Mesothelial cell of epicardium (in vitro differentiated cells): ENCODE results near the gene RAB39B. TPM values are rescaled to one million over a fixed set of nuclear protein-coding genes. Genes with fewer than 3 reads are reported as not detected.

Experiments used
- DNase-seq, 2 experiments: peaks; one replicate each; pipeline ENCODE4 v3.0.0; 2021; ENCODE audit warnings: low spot score in 2 of 2; ENCODE audit not compliant: unreplicated experiment in 2 of 2
- H3K27ac Mint-ChIP-seq: 2 replicates; pipeline ENCODE4 v1.8.0; 2021; ENCODE audit warnings: mixed read lengths
- H3K27me3 Mint-ChIP-seq: 2 replicates; pipeline ENCODE4 v1.8.0; 2021; ENCODE audit warnings: low read depth, mixed read lengths
- H3K36me3 Mint-ChIP-seq: 2 replicates; pipeline ENCODE4 v1.8.0; 2021; ENCODE audit warnings: mixed read lengths
- H3K4me1 Mint-ChIP-seq: 2 replicates; pipeline ENCODE4 v1.8.0; 2021; ENCODE audit warnings: mixed read lengths
- H3K4me3 Mint-ChIP-seq: 2 replicates; pipeline ENCODE4 v1.8.0; 2021; ENCODE audit warnings: mild to moderate bottlenecking, moderate library complexity, mixed read lengths
- H3K9me3 Mint-ChIP-seq: 2 replicates; pipeline ENCODE4 v1.8.0; 2021; ENCODE audit warnings: mixed read lengths
- CTCF ChIP-seq: fragments of 200-600 bp; sonication (generic); IDR thresholded peaks from one replicate; pipeline ENCODE4 v1.5.0; 2021; ENCODE audit warnings: antibody characterized with exemption; ENCODE audit not compliant: unreplicated experiment
- total RNA-seq: library from RNA; stranded (reverse); gene quantifications from 3 replicates; pipeline ENCODE4 v1.2.1, GENCODE V29; 2021

The RAB39B gene
- total RNA-seq, 1 donor from 2014 or later = 1.9 TPM

- Mint-ChIP-seq H3K4me3 (no peak overlapping the region), H3K9me3 (peaks cover 30% of the 10 kb centered on the region), H3K36me3 (no peaks in the 10 kb centered on the region), H3K4me1 (no peaks in the 10 kb centered on the region), H3K27me3 (no peaks in the 10 kb centered on the region), H3K27ac (no peak overlapping the region)
- no peak for TF ChIP-seq CTCF
- DNase-seq = no peak
These were observed 17.5 kb downstream of the RAB39B start for GRCh38 chrX:155246748-155247147.

GRCh38 chrX:155242300-155242699, 22.0 kb downstream of the RAB39B start:
- DNase-seq = no peak
- Mint-ChIP-seq H3K4me1 (no peaks in the 10 kb centered on the region), H3K9me3 (peaks cover 32% of the 10 kb centered on the region), H3K36me3 (peaks cover 10% of the 10 kb centered on the region), H3K27ac (no peak overlapping the region), H3K4me3 (no peak overlapping the region), H3K27me3 (no peaks in the 10 kb centered on the region)
- TF ChIP-seq CTCF = no peak

GRCh38 chrX:155237719-155238118, 26.6 kb downstream of the RAB39B start:
- no peak overlapping the region for H3K27ac Mint-ChIP-seq

GRCh38 chrX:155235891-155236290, 28.4 kb downstream of the RAB39B start:
- Mint-ChIP-seq H3K4me3 (no peak overlapping the region), H3K4me1 (no peaks in the 10 kb centered on the region), H3K36me3 (peaks cover 18% of the 10 kb centered on the region), H3K9me3 (peaks cover 28% of the 10 kb centered on the region), H3K27me3 (no peaks in the 10 kb centered on the region), H3K27ac (no peak overlapping the region)
- TF ChIP-seq CTCF = no peak
- DNase-seq = no peak

More at GRCh38 chrX:155237719-155238118, 26.6 kb downstream of the RAB39B start:
- no peak for TF ChIP-seq CTCF
- no peak for DNase-seq
- no peaks in the 10 kb centered on the region for H3K27me3 Mint-ChIP-seq
- peaks cover 26% of the 10 kb centered on the region for H3K9me3 Mint-ChIP-seq
- H3K4me1 Mint-ChIP-seq = no peaks in the 10 kb centered on the region
- H3K36me3 Mint-ChIP-seq = peaks cover 16% of the 10 kb centered on the region
- no peak overlapping the region for H3K4me3 Mint-ChIP-seq

- H3K36me3 Mint-ChIP-seq = peaks cover 16% of the 10 kb centered on the region
These were observed 33.1 kb downstream of the RAB39B start for GRCh38 chrX:155231163-155231562.

More at GRCh38 chrX:155231163-155231562, 33.1 kb downstream of the RAB39B start:
- no peaks in the 10 kb centered on the region for H3K27me3 Mint-ChIP-seq
- no peak for TF ChIP-seq CTCF
- no peaks in the 10 kb centered on the region for H3K4me1 Mint-ChIP-seq
- no peak for DNase-seq
- no peak overlapping the region for H3K27ac Mint-ChIP-seq
- H3K4me3 Mint-ChIP-seq = no peak overlapping the region
- H3K9me3 Mint-ChIP-seq = peaks cover 19% of the 10 kb centered on the region
